Measurements from ENCODE around the gene PITPNC1. TPM values are rescaled to one million over a fixed set of nuclear protein-coding genes. Genes with fewer than 3 reads are reported as not detected.
A peak's percentile ranks its signal among the peaks of the same experiment; 100 is the strongest.

The PITPNC1 gene
- total and polyA plus RNA-seq, 2 of the 13 experiments (the other 11 are each of a cell fraction or from before 2014, with no cell fraction given): 4.1 to 5.7 TPM

- DNase-seq (ENCODE audit: low spot score) (no peak), FAIRE-seq (no peak), ATAC-seq (no peak)
- in situ Hi-C loops (cut with HindIII; ENCODE audit: extremely low pct_ligation_motif_present, low pct_unique_long_range_greater_than_20kb) (no loop called here), intact Hi-C loops (cut with micrococcal nuclease; ENCODE audit: unreplicated experiment) (loop anchor here (5.0 kb wide), 1 partner anchor 239 kb away; no protein-coding TSS in a partner anchor)
- H2AFZ ChIP-seq (ENCODE audit: low read length): no peak overlapping the region
- no TSS peak for BruUV-seq (replicated peaks)
- peaks cover 10% of the 10 kb centered on the region; the same call in 1 of the 2 replicates for H3K4me1 ChIP-seq (ENCODE audit: insufficient read depth, low read length)
- no peak overlapping the region for H3K4me3 ChIP-seq (replicated peaks in 1 of 3; ENCODE audit: insufficient read depth in 1 of 3, low read depth in 2 of 3, low read length in 3 of 3)
- no peaks in the 10 kb centered on the region for H4K20me1 ChIP-seq (ENCODE audit: insufficient read depth, low read length)
- no peaks in the 10 kb centered on the region for H3K79me2 ChIP-seq (ENCODE audit: insufficient read depth, low read length)
- no peak overlapping the region for H3K4me2 ChIP-seq (ENCODE audit: low read depth, low read length)
- ChIA-PET CTCF (ENCODE audit: low intra/inter-chr PET ratio, low total read pairs) (no interaction called here), POLR2A (no interaction called here)
- TF ChIP-seq TIGD3 (CRISPR knock-in tag; IDR thresholded peaks at IDR 0.05; ENCODE audit: borderline replicate concordance) (no peak), TAF1 (CRISPR knock-in tag; IDR thresholded peaks at IDR 0.05) (no peak), ZNF550 (CRISPR knock-in tag; IDR thresholded peaks at IDR 0.05; ENCODE audit: borderline replicate concordance) (no peak)
- no peaks in the 10 kb centered on the region for H3K9me3 ChIP-seq (ENCODE audit: low read length)
- H3K36me3 ChIP-seq (replicated peaks in 1 of 2; ENCODE audit: control insufficient read depth in 1 of 2, insufficient read depth in 2 of 2, low read length in 2 of 2): no peaks in the 10 kb centered on the region
- WGBS (ENCODE audit: low lambda C conversion rate): 69% methylated on average over 4 of the region's 4 CpGs
- H3K27ac ChIP-seq (ENCODE audit: extremely low read length, insufficient read depth, low read length): no peak overlapping the region
- H3K9ac ChIP-seq (ENCODE audit: insufficient read depth, low read depth, low read length): no peak overlapping the region
- no peaks in the 10 kb centered on the region for H3K27me3 ChIP-seq (ENCODE audit: control insufficient read depth in 1 of 2, insufficient read depth in 2 of 2, low read length in 2 of 2)
Observed at GRCh38 chr17:67625971-67626370, 248.9 kb downstream of the PITPNC1 start.

- H3K36me3 ChIP-seq (replicated peaks in 1 of 2; ENCODE audit: control insufficient read depth in 1 of 2, insufficient read depth in 2 of 2, low read length in 2 of 2): no peaks in the 10 kb centered on the region
- ATAC-seq: peak; percentile 97
- intact Hi-C loops (cut with micrococcal nuclease; ENCODE audit: unreplicated experiment) (loop anchor here (2.0 to 5.0 kb wide), 2 partner anchors 118 to 241 kb away; no protein-coding TSS in a partner anchor), in situ Hi-C loops (cut with HindIII; ENCODE audit: extremely low pct_ligation_motif_present, low pct_unique_long_range_greater_than_20kb) (no loop called here)
- no peaks in the 10 kb centered on the region for H3K79me2 ChIP-seq (ENCODE audit: insufficient read depth, low read length)
- POLR2A ChIA-PET: no interaction called here
- no TSS peak for BruUV-seq (replicated peaks)
- no peak overlapping the region for H2AFZ ChIP-seq (ENCODE audit: low read length)
- H3K9me3 ChIP-seq (ENCODE audit: low read length): no peaks in the 10 kb centered on the region
- peaks cover 17% of the 10 kb centered on the region; the same call in 1 of the 2 replicates for H3K4me1 ChIP-seq (ENCODE audit: insufficient read depth, low read length)
- FAIRE-seq: peak; percentile 4
- H3K27me3 ChIP-seq (ENCODE audit: control insufficient read depth in 1 of 2, insufficient read depth in 2 of 2, low read length in 2 of 2): no peaks in the 10 kb centered on the region
- H4K20me1 ChIP-seq (ENCODE audit: insufficient read depth, low read length): no peaks in the 10 kb centered on the region
- peak; percentile 70 for DNase-seq (ENCODE audit: low spot score)
- no peak overlapping the region for H3K9ac ChIP-seq (ENCODE audit: insufficient read depth, low read depth, low read length)
- CTCF ChIA-PET (ENCODE audit: low intra/inter-chr PET ratio, low total read pairs): interaction anchor here (1.2 to 2.7 kb wide), 3 partner anchors 61 to 254 kb away, joined by 3 to 13 read pairs (median 10); no protein-coding TSS in a partner anchor
- H3K4me3 ChIP-seq (replicated peaks in 1 of 3; ENCODE audit: insufficient read depth in 1 of 3, low read depth in 2 of 3, low read length in 3 of 3): peak overlapping the region in 1 of 3 experiments; percentile 55; a peak in 2 of 6 replicates
- 5% methylated on average over 8 of the region's 8 CpGs for WGBS (ENCODE audit: low lambda C conversion rate)
- peak overlapping the region; percentile 55 for H3K4me2 ChIP-seq (ENCODE audit: low read depth, low read length)
- no peak overlapping the region for H3K27ac ChIP-seq (ENCODE audit: extremely low read length, insufficient read depth, low read length)
- TF ChIP-seq FOXC1 (CRISPR knock-in tag; IDR thresholded peaks at IDR 0.05; ENCODE audit: borderline replicate concordance) (no peak), UBTF (CRISPR knock-in tag; IDR thresholded peaks at IDR 0.05) (peak; percentile 60), WIZ (CRISPR knock-in tag; IDR thresholded peaks at IDR 0.05) (no peak), NR0B2 (CRISPR knock-in tag; IDR thresholded peaks at IDR 0.05) (0 out of 2 replicates have a peak, but pooled peaks have one; percentile 21), ZGPAT (CRISPR knock-in tag; IDR thresholded peaks at IDR 0.05) (0 out of 2 replicates have a peak, but pooled peaks have one; percentile 33)
Observed at GRCh38 chr17:67628580-67629013, 251.5 kb downstream of the PITPNC1 start.
